Memory B cell (primary cell): ENCODE results near the gene CACNA2D3.

Source experiments
- ATAC-seq: fragments of 150-1000 bp; cut with Tn5 transposase; 2 replicates; pipeline ENCODE4 v1.10.0; 2021; ENCODE audit warnings: low read depth, mild to moderate bottlenecking, moderate library complexity
- DNase-seq, 2 donors: peaks; one replicate each; pipeline ENCODE4 v3.0.0; 2022; ENCODE audit warnings: low spot score in 2 of 2
- H3K27ac Mint-ChIP-seq: one replicate; pipeline ENCODE4 v1.8.0; 2022; ENCODE audit warnings: mild to moderate bottlenecking, moderate library complexity, mixed read lengths
- H3K27me3 Mint-ChIP-seq: one replicate; pipeline ENCODE4 v1.8.0; 2022; ENCODE audit warnings: mixed read lengths
- H3K36me3 Mint-ChIP-seq: one replicate; pipeline ENCODE4 v1.8.0; 2022; ENCODE audit warnings: mild to moderate bottlenecking, mixed read lengths
- H3K4me1 Mint-ChIP-seq: one replicate; pipeline ENCODE4 v1.8.0; 2022; ENCODE audit warnings: mixed read lengths
- H3K4me3 Mint-ChIP-seq: one replicate; pipeline ENCODE4 v1.8.0; 2022; ENCODE audit warnings: mild to moderate bottlenecking, moderate library complexity, mixed read lengths
- H3K9me3 Mint-ChIP-seq: one replicate; pipeline ENCODE4 v1.8.0; 2022; ENCODE audit warnings: mixed read lengths

CACNA2D3 gene

GRCh38 chr3:54311211-54311747 lies 188.9 kb downstream of the CACNA2D3 start:
- DNase-seq (no peak), ATAC-seq (no peak)
- Mint-ChIP-seq H3K27me3 (no peaks in the 10 kb centered on the region), H3K36me3 (no peaks in the 10 kb centered on the region), H3K27ac (no peak overlapping the region), H3K4me1 (no peaks in the 10 kb centered on the region), H3K9me3 (no peaks in the 10 kb centered on the region), H3K4me3 (no peak overlapping the region)

- no peaks in the 10 kb centered on the region for H3K27me3 Mint-ChIP-seq
- ATAC-seq (no peak), DNase-seq (no peak)
- H3K4me1 Mint-ChIP-seq: no peaks in the 10 kb centered on the region
- H3K4me3 Mint-ChIP-seq: no peak overlapping the region
- H3K36me3 Mint-ChIP-seq: no peaks in the 10 kb centered on the region
- no peak overlapping the region for H3K27ac Mint-ChIP-seq
- no peaks in the 10 kb centered on the region for H3K9me3 Mint-ChIP-seq
These were observed 190.0 kb downstream of the CACNA2D3 start for GRCh38 chr3:54312156-54312899.

- Mint-ChIP-seq H3K9me3 (no peaks in the 10 kb centered on the region), H3K4me1 (no peaks in the 10 kb centered on the region), H3K36me3 (no peaks in the 10 kb centered on the region), H3K27ac (no peak overlapping the region), H3K4me3 (no peak overlapping the region), H3K27me3 (no peaks in the 10 kb centered on the region)
- ATAC-seq (no peak), DNase-seq (no peak)
These were observed 191.1 kb downstream of the CACNA2D3 start for GRCh38 chr3:54313418-54313817.

- peaks cover 1% of the 10 kb centered on the region for H3K27me3 Mint-ChIP-seq
- H3K4me3 Mint-ChIP-seq: no peak overlapping the region
- H3K36me3 Mint-ChIP-seq: no peaks in the 10 kb centered on the region
- no peak overlapping the region for H3K27ac Mint-ChIP-seq
- H3K4me1 Mint-ChIP-seq: no peaks in the 10 kb centered on the region
- no peaks in the 10 kb centered on the region for H3K9me3 Mint-ChIP-seq
- DNase-seq (no peak), ATAC-seq (no peak)
These were observed 199.2 kb downstream of the CACNA2D3 start for GRCh38 chr3:54321520-54321919.

- peaks cover 1% of the 10 kb centered on the region for H3K27me3 Mint-ChIP-seq
- H3K36me3 Mint-ChIP-seq: no peaks in the 10 kb centered on the region
- no peak overlapping the region for H3K4me3 Mint-ChIP-seq
- ATAC-seq (no peak), DNase-seq (no peak)
- no peaks in the 10 kb centered on the region for H3K9me3 Mint-ChIP-seq
- no peaks in the 10 kb centered on the region for H3K4me1 Mint-ChIP-seq
- H3K27ac Mint-ChIP-seq: no peak overlapping the region
These were observed 200.0 kb downstream of the CACNA2D3 start for GRCh38 chr3:54322354-54322753.

- DNase-seq (no peak), ATAC-seq (no peak)
- Mint-ChIP-seq H3K36me3 (no peaks in the 10 kb centered on the region), H3K27me3 (peaks cover 3% of the 10 kb centered on the region), H3K4me3 (no peak overlapping the region), H3K27ac (no peak overlapping the region), H3K4me1 (no peaks in the 10 kb centered on the region), H3K9me3 (no peaks in the 10 kb centered on the region)
These were observed 201.8 kb downstream of the CACNA2D3 start for GRCh38 chr3:54324103-54324502.

- Mint-ChIP-seq H3K36me3 (no peaks in the 10 kb centered on the region), H3K27me3 (peaks cover 5% of the 10 kb centered on the region), H3K4me1 (no peaks in the 10 kb centered on the region), H3K9me3 (no peaks in the 10 kb centered on the region), H3K4me3 (no peak overlapping the region), H3K27ac (no peak overlapping the region)
- ATAC-seq (no peak), DNase-seq (no peak)
These were observed 204.6 kb downstream of the CACNA2D3 start for GRCh38 chr3:54326951-54327350.

GRCh38 chr3:54331341-54331740 lies 209.0 kb downstream of the CACNA2D3 start:
- H3K4me1 Mint-ChIP-seq: no peaks in the 10 kb centered on the region
- no peak overlapping the region for H3K4me3 Mint-ChIP-seq
- H3K27ac Mint-ChIP-seq: no peak overlapping the region
- H3K36me3 Mint-ChIP-seq: no peaks in the 10 kb centered on the region
- peaks cover 5% of the 10 kb centered on the region for H3K27me3 Mint-ChIP-seq
- no peaks in the 10 kb centered on the region for H3K9me3 Mint-ChIP-seq
- no peak for DNase-seq
- no peak for ATAC-seq

- Mint-ChIP-seq H3K4me3 (no peak overlapping the region), H3K36me3 (no peaks in the 10 kb centered on the region), H3K27me3 (peaks cover 3% of the 10 kb centered on the region), H3K9me3 (no peaks in the 10 kb centered on the region), H3K27ac (no peak overlapping the region), H3K4me1 (peaks cover 2% of the 10 kb centered on the region)
- no peak for DNase-seq
- no peak for ATAC-seq
These were observed 215.5 kb downstream of the CACNA2D3 start for GRCh38 chr3:54337846-54338245.

GRCh38 chr3:54339608-54340007 lies 217.3 kb downstream of the CACNA2D3 start:
- Mint-ChIP-seq H3K4me3 (no peak overlapping the region), H3K4me1 (peaks cover 2% of the 10 kb centered on the region), H3K36me3 (no peaks in the 10 kb centered on the region), H3K27me3 (peaks cover 5% of the 10 kb centered on the region), H3K9me3 (no peaks in the 10 kb centered on the region), H3K27ac (no peak overlapping the region)
- DNase-seq (no peak), ATAC-seq (no peak)

- Mint-ChIP-seq H3K27me3 (peaks cover 5% of the 10 kb centered on the region), H3K36me3 (no peaks in the 10 kb centered on the region), H3K4me1 (peaks cover 2% of the 10 kb centered on the region), H3K9me3 (no peaks in the 10 kb centered on the region), H3K27ac (no peak overlapping the region), H3K4me3 (no peak overlapping the region)
- no peak for DNase-seq
- ATAC-seq: no peak
These were observed 219.5 kb downstream of the CACNA2D3 start for GRCh38 chr3:54341811-54342210.

- ATAC-seq: no peak
- DNase-seq: no peak
- Mint-ChIP-seq H3K4me1 (peaks cover 2% of the 10 kb centered on the region), H3K36me3 (no peaks in the 10 kb centered on the region), H3K27me3 (peaks cover 5% of the 10 kb centered on the region), H3K9me3 (no peaks in the 10 kb centered on the region), H3K4me3 (no peak overlapping the region), H3K27ac (no peak overlapping the region)
These were observed 220.3 kb downstream of the CACNA2D3 start for GRCh38 chr3:54342676-54343075.

GRCh38 chr3:54343495-54343894 lies 221.1 kb downstream of the CACNA2D3 start:
- Mint-ChIP-seq H3K9me3 (no peaks in the 10 kb centered on the region), H3K27ac (no peak overlapping the region), H3K27me3 (peaks cover 5% of the 10 kb centered on the region), H3K36me3 (no peaks in the 10 kb centered on the region), H3K4me1 (peaks cover 2% of the 10 kb centered on the region), H3K4me3 (no peak overlapping the region)
- DNase-seq (no peak), ATAC-seq (no peak)

- ATAC-seq: no peak
- DNase-seq: no peak
- peaks cover 7% of the 10 kb centered on the region for H3K27me3 Mint-ChIP-seq
- H3K4me1 Mint-ChIP-seq: peaks cover 2% of the 10 kb centered on the region
- H3K4me3 Mint-ChIP-seq: no peak overlapping the region
- no peaks in the 10 kb centered on the region for H3K36me3 Mint-ChIP-seq
- no peaks in the 10 kb centered on the region for H3K9me3 Mint-ChIP-seq
- no peak overlapping the region for H3K27ac Mint-ChIP-seq
These were observed 222.4 kb downstream of the CACNA2D3 start for GRCh38 chr3:54344601-54345231.
